Endometrial microvascular endothelial cells (primary cell): Measurements from ENCODE around the gene ADM2. TPM values are rescaled to one million over a fixed set of nuclear protein-coding genes. Genes with fewer than 3 reads are reported as not detected.

ENCODE experiments used
- in situ Hi-C: cut with HindIII; loops from 2 replicates; pipeline ENCODE4 v1.10.0; 2017; ENCODE audit warnings: low sequenced_read_pairs, low pct_unique_long_range_greater_than_20kb; ENCODE audit errors: inconsistent ontology term
- total RNA-seq: library from RNA; depleted of rRNA; stranded (reverse); fragments of >200 nt; gene quantifications from one replicate; pipeline ENCODE4 v1.2.3, GENCODE V29; 2015; ENCODE audit errors: inconsistent ontology term

Gene ADM2
- total RNA-seq, 1 donor from 2014 or later, result under 0.01 TPM

DNA sequence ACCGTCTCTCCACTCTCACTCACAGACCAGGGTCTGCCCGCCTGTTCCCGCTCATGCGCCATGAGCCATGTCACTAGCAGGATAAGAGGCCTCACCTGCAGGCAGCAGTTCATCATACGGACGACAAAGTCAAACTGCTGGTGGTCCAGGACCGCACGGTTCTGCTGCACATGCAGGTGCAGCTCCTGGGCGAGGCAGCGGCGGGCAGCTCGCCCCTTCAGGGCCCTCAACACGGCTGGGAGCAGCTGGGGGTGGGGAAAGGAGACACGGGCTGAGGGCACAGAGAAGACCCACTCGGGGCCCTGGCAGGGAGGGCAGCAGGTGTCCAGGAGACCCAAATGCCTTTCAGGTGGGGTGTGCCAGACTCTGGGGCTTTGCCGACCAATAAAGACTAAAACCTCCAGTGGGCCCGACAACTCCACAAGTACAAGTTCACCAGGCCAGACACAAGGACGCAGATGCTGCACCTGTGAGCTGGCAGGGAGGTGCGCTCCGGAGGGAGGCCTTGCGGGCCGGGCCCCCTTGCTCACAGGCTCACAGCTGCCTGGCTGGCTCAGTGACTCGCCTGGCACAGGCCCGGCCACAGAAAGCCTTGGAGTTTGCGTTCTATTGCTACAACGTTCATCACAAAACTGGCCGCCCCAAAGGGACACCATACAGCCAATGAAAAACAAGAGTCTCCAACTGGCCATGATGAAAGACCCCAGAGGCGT is 18.0 kb upstream of the ADM2 start:
- in situ Hi-C loops, result no loop called here

DNA sequence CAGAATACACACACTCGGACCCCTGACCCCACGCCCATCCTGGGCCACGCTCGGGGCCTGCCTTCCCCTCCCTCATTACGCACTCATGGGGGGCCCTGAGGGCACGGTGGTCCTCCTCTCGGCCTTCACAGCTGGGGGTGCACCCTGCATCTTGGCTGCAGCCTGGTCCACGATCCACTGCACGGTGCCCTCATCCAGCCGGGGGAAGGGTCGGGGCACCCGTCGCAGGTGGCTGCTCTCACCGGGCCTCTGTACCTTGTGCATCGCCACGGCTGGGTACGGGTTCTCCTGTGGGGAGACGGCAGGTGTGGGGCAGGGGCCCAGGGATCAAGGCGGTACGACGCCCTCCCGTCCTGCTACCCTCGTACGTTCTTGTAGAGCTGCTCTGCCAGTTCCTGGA is 16.9 kb upstream of the ADM2 start:
- in situ Hi-C loops, result no loop called here

DNA sequence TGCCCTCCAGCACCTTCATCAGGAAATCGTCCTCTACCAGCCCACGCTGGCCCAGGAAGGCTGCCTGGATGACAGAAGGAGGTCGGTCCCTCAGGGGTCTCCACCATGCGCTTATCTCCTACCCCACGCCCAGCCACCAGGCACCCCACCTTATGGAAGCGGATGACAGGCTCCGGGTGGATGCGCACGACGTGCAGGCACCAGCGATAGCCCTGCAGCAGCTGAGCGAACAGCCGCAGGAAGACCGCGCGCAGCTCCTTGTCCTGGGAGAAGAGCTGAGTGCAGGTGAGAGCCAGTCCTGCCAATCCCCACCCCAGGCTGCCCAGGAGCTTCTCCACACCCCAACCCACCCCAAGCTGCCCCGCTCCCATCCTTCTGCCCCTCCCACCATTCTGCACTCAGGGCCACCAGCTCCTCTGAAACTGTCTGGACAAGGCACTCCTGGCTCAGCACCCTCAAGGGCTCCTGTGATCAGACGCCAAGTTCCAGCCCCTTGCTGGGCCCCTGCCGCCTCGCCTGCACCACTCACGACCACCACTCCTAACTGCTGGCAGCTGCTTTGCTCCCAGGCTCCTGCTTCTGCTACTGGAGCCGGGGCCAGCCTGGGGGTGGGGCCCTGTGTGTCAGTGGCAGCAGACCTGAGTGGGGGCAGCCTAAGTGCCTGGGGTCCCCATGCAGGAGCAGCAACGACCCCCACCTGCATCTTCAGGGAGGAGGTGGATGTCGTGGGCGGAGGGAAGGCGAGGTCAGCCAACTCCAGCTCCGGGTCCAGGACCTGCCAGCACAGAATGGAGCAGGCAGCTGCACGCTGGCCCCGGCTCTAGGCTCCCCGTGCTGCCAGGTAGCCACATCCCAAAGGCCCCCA is 16.0 kb upstream of the ADM2 start:
- in situ Hi-C loops, result no loop called here

DNA sequence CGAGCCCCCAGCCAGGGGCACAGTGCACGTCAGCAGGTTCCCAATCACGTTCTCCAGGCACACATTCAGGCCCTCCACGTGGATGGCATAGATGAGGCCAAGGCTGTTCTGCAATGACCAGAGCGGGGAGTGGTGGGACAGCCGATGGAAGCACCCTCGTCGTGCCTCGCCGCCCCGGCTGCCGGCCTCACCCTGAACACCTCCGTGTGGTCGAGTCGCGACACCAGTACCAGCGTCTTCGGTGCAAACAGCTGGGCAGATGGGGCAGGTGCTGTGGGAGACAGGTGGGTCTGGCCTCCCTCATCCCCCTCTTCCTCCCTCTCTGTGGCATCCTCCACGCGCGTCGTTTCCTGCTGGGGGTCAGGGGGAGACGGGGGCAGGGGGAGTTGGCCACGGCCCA is 14.0 kb upstream of the ADM2 start:
- in situ Hi-C loops, result no loop called here

DNA sequence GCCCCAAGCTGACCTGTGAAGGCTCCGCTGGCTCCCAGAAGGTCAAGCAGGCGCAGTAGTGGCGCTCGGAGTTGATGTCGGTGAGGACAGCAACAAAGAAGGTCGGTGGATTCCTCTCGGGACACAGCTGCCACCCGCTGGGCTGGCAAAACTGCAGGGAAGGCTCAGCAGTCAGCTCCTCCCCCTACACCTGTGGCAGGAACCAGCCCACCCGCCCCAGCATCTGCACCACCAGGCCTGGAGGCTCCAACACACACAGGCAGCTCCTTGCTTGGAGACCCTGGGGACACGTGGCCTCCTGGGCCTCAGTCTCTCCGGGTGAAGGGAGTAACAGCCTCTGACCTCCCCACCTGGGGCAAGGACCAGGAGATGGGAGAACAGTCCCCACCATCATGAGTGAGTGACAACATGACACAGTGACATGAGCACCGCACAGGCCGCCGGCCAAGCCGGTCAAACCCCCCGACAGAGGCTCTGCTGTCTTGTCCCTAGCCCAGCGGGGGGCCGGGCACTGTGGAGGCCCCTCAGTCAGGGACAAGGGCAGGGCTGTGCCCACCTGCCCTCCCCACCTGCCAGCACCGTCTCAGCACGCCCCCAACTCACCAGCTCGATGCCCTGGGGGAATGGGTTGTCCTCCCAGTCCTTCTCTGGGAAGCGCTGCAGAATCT is 13.4 kb upstream of the ADM2 start:
- in situ Hi-C loops, result no loop called here

DNA sequence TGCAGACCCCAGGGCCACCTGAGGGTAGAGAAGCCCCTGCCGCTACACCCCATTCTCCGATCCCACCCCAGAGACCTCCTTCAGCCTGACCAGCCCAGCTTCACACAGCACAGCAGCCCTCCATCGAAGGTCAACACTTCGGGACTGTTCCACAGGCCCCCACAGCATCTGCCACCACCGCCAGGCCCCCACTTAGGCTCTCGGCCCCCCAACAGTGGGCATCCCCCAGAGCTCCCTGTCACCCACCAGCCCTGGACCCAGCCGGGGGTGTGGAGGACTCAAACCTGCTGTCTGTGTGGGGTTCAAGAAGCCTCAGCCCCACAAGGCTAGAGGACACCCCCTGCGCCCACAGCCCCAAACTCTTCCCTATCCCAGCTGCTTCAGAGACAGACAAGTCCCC is 12.7 kb upstream of the ADM2 start:
- in situ Hi-C loops, result no loop called here

DNA sequence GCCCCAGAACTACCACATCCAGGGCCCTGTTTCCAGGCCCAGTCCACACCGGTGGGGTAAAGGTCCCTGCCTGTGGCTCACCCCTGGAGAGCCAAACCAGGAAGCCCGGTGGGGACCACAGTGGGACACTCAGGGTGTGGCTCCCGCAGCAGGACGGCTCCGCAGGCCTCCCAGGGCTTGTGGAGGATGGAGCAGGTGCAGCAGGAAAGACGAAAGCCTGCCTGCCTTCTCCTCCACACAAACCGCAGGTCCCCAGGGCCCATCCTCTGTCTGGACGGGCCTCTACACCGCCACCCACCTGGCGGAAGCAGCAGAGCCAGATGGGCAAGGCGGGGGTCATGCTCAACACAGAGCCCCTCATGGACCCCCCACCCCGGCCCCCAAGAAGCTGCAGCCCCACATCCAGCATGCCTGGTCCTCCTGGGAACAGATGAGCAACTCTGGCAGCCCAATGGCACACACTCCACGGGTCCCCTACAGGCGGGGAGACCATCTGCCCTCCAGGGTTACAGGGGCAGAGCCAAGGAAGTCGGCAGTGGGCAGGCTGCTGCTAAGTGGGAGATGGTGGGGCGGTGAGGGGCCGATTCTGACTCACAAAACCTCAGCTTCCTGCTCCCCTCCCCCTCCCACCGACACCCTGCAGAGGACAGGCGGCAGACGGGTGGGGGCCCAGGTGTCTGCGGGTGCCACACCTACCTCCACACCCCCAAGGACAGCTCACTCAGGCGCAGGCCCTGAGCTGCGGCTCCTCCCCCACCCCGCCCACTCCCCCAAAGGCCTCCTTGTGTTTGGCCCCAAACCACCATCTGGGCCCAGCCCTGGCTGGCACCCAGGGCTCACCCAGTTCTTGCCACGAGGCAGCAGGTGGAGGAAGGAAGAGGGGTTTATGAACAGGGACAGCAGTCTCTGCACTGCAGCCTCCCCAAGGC is 11.7 kb upstream of the ADM2 start:
- in situ Hi-C loops, result no loop called here

DNA sequence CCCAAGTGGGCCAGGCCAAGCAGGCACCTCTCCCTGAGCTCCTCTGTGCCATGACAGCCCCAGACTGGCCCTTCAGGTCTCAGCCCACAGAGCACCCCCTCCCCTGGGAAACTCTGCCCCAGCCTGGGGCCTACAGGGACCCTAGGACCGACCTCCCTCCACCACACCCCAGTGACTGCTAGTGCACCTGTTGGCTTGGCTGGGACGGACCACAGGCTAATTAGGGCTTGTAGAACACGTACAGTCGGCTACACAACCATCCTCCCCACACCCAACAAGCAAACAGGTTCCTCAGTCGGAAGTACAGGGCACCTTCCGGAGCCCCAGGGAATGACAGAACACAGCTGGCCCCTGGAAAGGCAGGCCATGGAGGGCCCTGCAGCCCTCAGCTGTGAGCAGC is 10.9 kb upstream of the ADM2 start:
- in situ Hi-C loops, result no loop called here

DNA sequence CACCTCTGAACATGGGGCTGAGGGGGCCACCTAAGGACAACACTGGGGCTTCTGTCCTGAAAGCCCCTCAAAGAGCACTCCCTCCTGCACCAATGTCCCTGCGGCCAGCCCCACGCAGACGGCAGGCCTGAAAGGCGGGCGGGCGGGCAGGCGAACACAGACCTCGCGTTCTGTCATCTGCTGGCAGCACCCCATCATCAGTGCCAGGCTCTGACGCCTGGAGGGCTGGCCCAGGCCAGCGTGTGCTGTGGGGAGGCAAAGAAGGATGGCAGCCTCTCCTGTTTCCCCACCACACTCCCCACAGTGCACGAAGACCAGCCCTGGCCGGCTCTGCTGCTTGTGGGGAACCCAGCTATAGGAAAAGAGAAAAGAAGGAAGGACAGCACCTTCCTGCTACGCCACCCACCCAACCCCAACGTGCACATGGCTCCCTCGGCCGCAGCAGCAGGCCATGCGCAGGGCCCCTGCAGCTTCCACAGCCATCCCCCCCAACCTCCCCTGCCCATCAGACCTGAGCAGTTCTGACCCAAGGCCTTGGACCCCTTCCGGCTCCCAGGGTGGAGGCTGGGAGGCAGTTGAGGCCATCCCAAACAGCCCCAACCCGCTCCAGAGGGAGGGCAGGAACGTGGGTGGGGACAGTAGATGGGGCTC is 10.0 kb upstream of the ADM2 start:
- in situ Hi-C loops, result no loop called here

DNA sequence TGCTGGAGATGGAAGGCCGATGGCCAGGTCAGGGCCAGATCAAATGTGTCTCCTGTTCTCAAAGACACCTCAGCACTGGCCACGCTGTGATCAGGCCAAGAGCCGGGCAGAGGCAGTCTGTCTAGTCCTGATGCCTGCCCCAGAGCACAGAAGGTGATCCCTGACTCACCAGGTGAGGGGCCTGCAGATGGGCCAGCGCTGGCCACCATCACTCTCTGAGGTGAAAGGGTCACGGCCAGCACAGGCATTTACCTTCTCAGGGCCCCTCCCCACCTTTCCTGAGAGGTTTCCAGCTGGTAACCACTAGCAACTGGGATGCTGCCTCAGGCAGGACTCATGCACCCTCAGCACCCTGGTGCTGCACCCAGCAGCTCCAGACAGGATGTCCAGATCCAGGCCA is 9.4 kb upstream of the ADM2 start:
- in situ Hi-C loops, result no loop called here

DNA sequence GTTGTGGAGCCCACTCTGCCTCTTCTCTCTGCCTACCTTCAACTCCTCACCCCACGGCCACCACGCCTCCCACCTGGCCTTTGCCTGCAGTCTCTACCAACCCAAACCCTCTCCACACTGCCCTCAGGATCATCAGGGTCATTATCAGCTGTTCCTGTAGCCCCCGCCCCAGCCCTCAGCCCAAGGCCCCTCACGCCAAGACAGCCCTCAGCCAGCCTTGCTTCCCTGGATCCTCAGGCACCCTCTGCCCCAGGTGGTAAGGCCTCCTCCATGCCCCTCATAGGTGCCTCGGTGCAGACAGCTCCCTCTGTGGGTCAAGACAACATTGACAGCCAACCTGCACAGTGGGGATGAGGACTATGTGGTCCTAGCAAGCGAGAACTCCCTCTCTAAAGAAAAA is 8.3 kb upstream of the ADM2 start:
- in situ Hi-C loops, result no loop called here

DNA sequence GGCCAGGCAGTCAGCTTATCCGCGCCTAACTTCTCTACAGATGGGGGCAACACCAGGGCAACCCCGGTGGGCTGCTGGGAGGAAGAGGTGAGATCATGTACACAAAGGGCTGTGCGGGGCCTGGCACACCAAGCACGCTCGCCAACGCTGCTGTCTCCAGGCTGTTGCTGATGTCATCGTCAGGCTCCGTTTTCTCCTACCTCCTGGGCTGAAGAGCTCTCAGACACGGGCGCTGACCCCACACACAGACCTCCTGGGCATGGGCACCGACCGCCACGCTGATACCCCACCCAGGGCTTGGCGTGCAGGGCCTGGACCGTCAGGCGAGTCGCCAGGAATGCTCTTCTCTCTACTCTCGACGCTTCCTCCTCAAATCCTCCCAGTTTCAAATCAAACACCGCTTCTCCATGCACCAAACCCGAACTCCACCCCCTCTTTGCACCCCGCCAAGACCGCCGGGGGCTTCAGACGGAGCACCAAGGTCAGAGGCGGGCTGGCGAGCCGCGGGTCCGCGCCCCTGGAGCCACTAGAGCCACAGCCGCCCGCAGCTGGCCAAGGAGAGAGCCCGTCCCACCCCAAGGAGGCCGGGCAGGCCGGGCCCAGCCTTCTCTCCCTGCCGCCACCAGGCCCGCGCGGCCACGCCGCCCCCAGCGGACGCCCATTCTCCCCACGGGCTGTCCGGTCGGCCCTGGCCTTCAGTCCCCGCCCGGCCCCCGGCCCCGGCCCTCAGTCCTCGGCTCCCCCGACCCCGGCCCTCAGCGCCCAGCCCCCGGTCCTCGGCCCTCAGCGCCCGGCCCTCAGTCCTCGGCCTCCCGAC is 7.3 kb upstream of the ADM2 start:
- in situ Hi-C loops, result no loop called here

DNA sequence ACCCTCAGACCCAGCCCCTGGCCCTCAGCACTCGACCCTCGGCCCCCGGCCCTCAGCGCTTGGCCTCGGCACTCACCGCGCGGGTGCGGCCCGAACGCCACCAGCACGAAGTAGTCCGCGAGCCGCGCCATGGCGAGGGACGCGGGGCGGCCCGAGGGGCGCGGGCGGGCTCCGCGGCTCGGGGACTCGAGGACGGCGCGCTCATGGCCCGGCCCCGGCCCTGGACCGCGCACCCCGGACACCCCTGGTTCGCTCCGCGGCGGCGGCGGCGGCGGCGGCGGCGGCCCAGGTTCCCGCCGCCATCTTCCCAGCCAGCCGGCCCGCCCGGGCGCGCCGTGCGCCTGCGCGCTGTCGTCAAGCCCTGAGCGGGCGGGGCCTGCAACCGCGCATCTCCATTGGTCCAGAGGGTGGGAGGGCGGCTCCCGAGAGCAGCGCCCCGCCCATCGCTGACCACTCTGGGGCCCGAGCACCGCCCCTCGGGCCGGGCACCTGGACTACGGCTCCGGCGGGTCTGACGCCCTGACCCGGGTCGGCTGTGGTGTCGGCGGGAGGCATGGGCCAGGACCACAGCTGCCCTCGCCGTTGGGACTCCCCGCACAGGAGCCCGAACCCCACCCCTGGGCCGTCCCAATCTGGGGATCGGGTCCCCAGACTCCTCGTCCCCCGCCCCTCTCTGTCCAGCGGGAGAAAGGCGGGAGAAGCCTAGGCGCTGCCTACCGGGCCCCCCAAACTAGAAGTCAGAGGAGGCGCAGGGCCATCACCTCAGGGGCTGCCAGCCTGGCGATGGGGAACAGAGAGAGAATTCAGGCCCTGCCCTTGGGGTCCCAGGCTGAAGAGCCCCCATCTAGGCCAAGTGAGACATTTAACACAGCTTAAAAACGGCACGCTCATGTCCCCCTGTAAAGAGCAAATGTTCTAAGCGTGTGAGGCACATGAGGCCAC is 6.4 kb upstream of the ADM2 start, which contains the start of gene SBF1:
SBF1 (minus strand) TSS at position 326 of the 942 bp plus-strand sequence; CDS start at position 131, 195 bp downstream.
- in situ Hi-C loops, result no loop called here

DNA sequence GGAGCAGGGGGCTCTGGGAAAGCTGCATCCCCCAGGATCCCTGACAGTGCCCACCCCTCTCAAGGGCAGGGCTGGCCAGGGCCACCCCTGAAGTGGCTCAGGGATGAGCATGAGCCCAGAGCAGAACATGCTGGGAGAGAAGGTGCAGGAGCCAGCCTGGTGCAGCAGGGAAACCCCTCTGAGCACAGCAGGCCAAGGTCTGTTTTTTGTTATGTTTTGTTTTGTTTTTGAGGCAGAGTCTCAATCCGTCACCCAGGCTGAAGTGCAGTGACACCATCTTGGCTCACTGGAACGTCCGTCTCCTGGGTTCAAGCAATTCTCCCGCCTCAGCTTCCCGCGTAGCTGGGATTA is 5.7 kb upstream of the ADM2 start:
- in situ Hi-C loops, result no loop called here

DNA sequence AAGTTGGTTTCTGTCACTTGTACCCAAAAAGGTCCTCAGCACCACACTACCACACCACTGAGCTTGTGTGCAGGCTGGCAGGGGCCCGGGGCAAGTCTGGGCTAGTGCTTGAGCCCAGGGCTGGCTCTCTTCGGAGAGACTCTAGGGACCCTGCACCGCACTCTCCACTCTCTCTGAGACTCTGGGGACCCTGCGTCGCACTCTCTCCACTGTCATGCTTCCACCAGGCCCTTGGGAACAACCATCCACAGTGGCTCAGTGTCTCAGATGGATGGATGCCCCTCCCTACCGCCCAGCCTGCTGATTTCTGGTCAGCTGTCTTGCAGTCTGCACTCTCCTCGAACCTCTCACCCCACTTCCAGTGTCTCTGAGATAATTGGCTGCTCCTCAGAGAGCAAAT is 4.5 kb upstream of the ADM2 start:
- in situ Hi-C loops, result no loop called here

DNA sequence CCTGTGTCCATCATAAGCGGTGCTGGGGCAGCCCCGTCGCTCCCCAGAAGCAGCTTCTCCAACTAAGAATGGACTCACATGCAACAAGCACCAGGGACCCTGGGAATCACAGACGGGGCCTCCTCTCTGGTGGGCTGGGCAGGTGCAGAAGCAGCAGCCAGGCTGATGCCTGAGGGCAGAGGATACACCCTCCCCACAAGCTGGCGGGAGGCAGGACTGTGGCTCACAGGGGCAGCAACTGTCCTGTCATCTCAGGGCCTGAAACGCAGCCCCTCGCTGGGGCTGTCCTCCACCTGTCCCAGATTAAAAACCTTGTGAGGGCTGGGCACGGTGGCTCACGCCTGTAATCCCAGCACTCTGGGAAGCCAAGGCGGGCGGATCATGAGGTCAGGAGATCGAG is 3.4 kb upstream of the ADM2 start:
- in situ Hi-C loops, result no loop called here

DNA sequence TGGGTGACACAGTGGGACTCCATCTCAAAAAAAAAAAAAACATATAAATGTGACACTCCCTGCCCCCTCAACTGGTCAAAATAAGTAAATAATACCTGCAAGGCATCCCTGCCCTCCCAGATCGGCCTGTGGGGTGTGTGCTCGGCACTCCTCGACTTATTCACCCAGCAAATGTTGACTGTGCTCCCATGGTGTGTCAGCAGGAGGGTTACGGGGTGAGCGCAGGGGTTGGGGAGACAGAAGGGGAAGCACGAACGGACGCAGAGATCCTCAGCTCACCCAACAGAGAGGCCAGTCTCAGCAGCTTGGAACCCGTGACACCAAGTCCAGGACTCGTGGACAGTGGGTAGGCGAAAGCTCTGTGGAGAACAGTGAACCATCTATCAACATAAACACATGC is 1.6 kb upstream of the ADM2 start:
- in situ Hi-C loops, result no loop called here
